Activated CD8-positive, alpha-beta memory T cell treated with anti-CD3 and anti-CD28 coated beads, Interleukin-2, amount 50 U/mL, for 24 hours (primary cell): ENCODE results near the gene COL28A1.
"Not testable (repeated sequence)": the region's sequence is repeated elsewhere in the genome, so short reads cannot be mapped to it uniquely, and the experiment has no call there.

Source experiments
- DNase-seq: peaks from one replicate; pipeline ENCODE4 v3.0.0-alpha.2; 2020; ENCODE audit errors: extremely low read depth

Gene COL28A1

GRCh38 chr7:7517754-7518153, 17.9 kb downstream of the COL28A1 start:
- no peak for DNase-seq

GRCh38 chr7:7516662-7517061, 19.0 kb downstream of the COL28A1 start:
- DNase-seq: no peak

- no peak for DNase-seq
Observed at GRCh38 chr7:7516156-7516555, 19.5 kb downstream of the COL28A1 start.

GRCh38 chr7:7512861-7513597, 22.6 kb downstream of the COL28A1 start:
- no peak for DNase-seq

- DNase-seq: no peak
Observed at GRCh38 chr7:7510794-7511193, 24.9 kb downstream of the COL28A1 start.

- no peak for DNase-seq
Observed at GRCh38 chr7:7505915-7506314, 29.8 kb downstream of the COL28A1 start.

GRCh38 chr7:7504910-7505704, 30.6 kb downstream of the COL28A1 start:
- DNase-seq: no peak

GRCh38 chr7:7499892-7500291, 35.8 kb downstream of the COL28A1 start:
- no peak for DNase-seq

- no peak for DNase-seq
Observed at GRCh38 chr7:7498856-7499255, 36.8 kb downstream of the COL28A1 start.

GRCh38 chr7:7496311-7496710, 39.4 kb downstream of the COL28A1 start:
- no peak for DNase-seq

GRCh38 chr7:7495171-7495570, 40.5 kb downstream of the COL28A1 start:
- DNase-seq: no peak

GRCh38 chr7:7491044-7491443, 44.6 kb downstream of the COL28A1 start:
- no peak for DNase-seq

- DNase-seq: no peak
Observed at GRCh38 chr7:7490003-7490402, 45.7 kb downstream of the COL28A1 start.

- DNase-seq: no peak
Observed at GRCh38 chr7:7489546-7489945, 46.1 kb downstream of the COL28A1 start.

GRCh38 chr7:7486362-7486761, 49.3 kb downstream of the COL28A1 start:
- no peak for DNase-seq

- DNase-seq: no peak
Observed at GRCh38 chr7:7484072-7484471, 51.6 kb downstream of the COL28A1 start.

- DNase-seq: no peak
Observed at GRCh38 chr7:7481802-7482201, 53.9 kb downstream of the COL28A1 start.

- DNase-seq: no peak
Observed at GRCh38 chr7:7479275-7479805, 56.3 kb downstream of the COL28A1 start.

GRCh38 chr7:7478569-7478968, 57.1 kb downstream of the COL28A1 start:
- no peak for DNase-seq

- DNase-seq: not testable (repeated sequence)
Observed at GRCh38 chr7:7477641-7478040, 58.0 kb downstream of the COL28A1 start.

GRCh38 chr7:7476381-7476780, 59.3 kb downstream of the COL28A1 start:
- DNase-seq: no peak

GRCh38 chr7:7475601-7476000, 60.1 kb downstream of the COL28A1 start:
- DNase-seq: no peak

- no peak for DNase-seq
Observed at GRCh38 chr7:7474436-7474835, 61.2 kb downstream of the COL28A1 start.
